ENCODE results near the gene BTBD3. TPM values are rescaled to one million over a fixed set of nuclear protein-coding genes. Genes with fewer than 3 reads are reported as not detected.

BTBD3 gene
- total RNA-seq, 1 donor from 2014 or later, result 134 TPM

DNA sequence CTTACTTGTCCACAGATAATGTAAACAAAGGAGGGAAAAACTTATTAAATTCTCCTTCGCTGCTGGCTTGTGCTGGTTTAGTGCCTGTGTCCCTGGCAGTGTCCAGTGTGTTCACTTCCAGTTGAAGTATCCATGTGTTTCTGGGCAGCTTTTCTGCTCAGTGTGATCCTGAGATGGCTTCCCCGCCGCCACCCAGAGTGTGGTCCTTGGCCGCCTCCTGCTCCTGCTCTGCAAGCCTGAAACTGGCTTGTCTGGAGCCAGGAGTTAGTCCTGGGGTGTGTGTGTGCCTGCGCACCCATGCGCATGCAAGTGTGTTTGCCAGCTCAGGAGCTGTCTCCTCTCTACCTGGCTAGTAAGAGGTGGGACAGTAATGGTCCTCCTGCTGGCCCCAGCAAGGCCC, 7.2 kb downstream of the BTBD3 start:
- TF ChIP-seq, protein P1, sequence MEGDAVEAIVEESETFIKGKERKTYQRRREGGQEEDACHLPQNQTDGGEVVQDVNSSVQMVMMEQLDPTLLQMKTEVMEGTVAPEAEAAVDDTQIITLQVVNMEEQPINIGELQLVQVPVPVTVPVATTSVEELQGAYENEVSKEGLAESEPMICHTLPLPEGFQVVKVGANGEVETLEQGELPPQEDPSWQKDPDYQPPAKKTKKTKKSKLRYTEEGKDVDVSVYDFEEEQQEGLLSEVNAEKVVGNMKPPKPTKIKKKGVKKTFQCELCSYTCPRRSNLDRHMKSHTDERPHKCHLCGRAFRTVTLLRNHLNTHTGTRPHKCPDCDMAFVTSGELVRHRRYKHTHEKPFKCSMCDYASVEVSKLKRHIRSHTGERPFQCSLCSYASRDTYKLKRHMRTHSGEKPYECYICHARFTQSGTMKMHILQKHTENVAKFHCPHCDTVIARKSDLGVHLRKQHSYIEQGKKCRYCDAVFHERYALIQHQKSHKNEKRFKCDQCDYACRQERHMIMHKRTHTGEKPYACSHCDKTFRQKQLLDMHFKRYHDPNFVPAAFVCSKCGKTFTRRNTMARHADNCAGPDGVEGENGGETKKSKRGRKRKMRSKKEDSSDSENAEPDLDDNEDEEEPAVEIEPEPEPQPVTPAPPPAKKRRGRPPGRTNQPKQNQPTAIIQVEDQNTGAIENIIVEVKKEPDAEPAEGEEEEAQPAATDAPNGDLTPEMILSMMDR (conservative IDR thresholded peaks at IDR 0.05), result no peak
- H3K4me3 Mint-ChIP-seq, result no peak overlapping the region
- no peaks in the 10 kb centered on the region for H3K27me3 Mint-ChIP-seq (ENCODE audit: low read depth)
- H3K9me3 Mint-ChIP-seq, result no peaks in the 10 kb centered on the region
- H3K36me3 Mint-ChIP-seq (ENCODE audit: low read depth), result peaks cover 42% of the 10 kb centered on the region
- no peak for DNase-seq (ENCODE audit: low read depth, low spot score)
- H3K4me1 Mint-ChIP-seq, result peaks cover 14% of the 10 kb centered on the region
- H3K27ac Mint-ChIP-seq (ENCODE audit: unreplicated experiment), result no peak overlapping the region

DNA sequence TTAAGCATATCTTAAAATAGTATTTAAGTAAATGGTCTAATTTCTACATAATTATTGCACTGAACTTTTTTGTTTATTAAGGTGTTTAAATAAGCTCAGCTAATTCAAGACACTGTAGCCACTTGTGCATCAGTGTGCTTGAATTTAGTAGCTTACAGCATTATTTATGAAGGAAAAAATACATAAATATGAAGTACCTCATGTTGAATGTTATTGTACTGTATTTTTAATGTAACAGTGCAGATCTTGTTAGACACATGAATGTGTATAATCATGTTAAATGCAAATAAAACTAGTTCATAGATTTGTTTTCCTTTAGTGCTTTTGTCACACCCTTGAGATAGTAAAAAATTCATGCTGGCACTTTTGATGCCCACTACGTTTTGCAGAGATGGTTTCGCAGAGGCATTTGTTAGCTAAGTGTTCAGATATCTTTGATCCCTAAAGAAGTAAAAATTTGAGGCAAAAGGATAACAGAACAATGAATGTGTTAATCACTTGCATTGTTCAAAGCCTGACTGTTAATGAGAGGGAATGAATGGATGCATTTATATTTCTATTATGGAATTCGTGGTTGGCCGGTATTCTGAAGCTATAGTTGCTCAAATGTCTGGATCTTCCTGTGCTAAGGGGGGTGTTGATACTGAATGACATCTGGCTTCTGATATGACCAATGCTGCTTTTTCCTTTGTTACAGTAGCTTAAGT, 8.8 kb downstream of the BTBD3 start:
- Mint-ChIP-seq H3K4me3 (no peak overlapping the region), H3K27me3 (ENCODE audit: low read depth) (no peaks in the 10 kb centered on the region), H3K36me3 (ENCODE audit: low read depth) (peaks cover 46% of the 10 kb centered on the region), H3K4me1 (peaks cover 14% of the 10 kb centered on the region), H3K27ac (ENCODE audit: unreplicated experiment) (no peak overlapping the region), H3K9me3 (no peaks in the 10 kb centered on the region)
- DNase-seq (ENCODE audit: low read depth, low spot score), result no peak
- TF ChIP-seq, protein P1 (conservative IDR thresholded peaks at IDR 0.05), result no peak

DNA sequence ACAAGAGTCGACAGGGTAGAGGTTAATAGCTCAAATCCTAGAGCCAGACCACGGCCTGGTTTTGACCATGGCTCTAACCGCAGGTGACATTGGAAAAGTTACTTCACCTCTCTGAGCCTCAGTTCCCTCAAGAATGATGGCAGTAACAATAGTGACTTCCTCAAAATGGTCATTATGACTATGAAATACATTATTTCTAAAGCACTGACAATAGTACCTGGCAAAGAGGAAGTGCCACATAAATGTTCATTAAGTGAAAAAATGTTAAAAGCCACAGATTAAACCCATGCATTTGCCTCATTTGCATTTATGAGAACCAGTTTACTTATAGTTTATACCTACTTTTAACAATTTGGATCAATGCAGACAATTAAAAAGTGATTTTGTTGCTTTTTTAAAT, 12.3 kb downstream of the BTBD3 start:
- Mint-ChIP-seq H3K4me1 (peaks cover 20% of the 10 kb centered on the region), H3K27me3 (ENCODE audit: low read depth) (no peaks in the 10 kb centered on the region), H3K9me3 (no peaks in the 10 kb centered on the region), H3K4me3 (no peak overlapping the region), H3K36me3 (ENCODE audit: low read depth) (peaks cover 38% of the 10 kb centered on the region), H3K27ac (ENCODE audit: unreplicated experiment) (no peak overlapping the region)
- DNase-seq (ENCODE audit: low read depth, low spot score), result no peak
- TF ChIP-seq, protein P1 (conservative IDR thresholded peaks at IDR 0.05), result no peak

DNA sequence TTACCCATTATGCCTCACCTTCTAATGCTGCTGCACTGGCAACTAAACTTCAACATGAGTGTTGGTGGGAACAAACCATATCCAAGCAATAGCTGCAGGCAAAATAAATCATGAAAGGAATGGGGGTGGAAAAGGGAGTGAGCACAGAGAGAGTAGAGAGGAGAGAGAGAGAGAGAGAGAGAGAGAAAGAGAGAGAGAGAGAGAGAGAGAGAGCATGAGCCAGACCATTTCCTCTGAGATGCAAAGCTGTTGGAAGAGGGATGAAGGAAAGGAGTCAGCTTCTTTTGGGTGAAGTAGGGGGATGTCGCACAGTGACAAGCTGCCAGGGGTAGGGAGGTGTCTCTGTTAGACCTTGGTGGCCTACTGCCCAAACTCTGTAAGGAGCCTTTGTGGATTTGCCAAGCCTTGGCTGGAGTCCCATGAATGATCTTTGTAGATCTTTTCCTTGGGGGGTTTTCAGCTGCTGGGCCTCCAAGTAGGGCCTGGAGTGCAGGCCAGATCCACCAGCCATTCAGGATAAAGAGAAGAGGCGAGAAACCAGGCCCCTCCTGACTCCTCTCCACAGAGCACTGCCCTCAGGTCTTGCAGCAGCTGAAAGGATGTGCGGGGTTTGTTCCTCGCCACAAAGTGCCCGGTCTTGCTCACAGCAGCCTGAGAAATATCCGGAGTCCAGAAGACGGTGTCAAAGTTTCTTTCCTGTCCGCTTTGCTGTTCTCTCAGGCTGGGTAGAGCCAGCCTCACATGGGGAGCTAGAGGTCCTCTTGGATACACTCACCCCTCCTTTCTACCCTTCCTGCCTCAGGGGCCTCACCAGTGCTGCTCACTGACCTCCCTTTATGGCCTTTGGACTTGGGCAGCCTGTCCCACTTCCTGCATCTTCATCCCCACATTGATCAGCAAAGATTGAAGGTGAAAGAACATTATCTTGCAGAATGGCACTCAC, 17.8 kb downstream of the BTBD3 start:
- no peak for DNase-seq (ENCODE audit: low read depth, low spot score)
- H3K27me3 Mint-ChIP-seq (ENCODE audit: low read depth), result no peaks in the 10 kb centered on the region
- no peaks in the 10 kb centered on the region for H3K9me3 Mint-ChIP-seq
- TF ChIP-seq, protein P1 (conservative IDR thresholded peaks at IDR 0.05), result no peak
- peak overlapping the region; percentile 36 for H3K4me3 Mint-ChIP-seq
- peaks cover 14% of the 10 kb centered on the region for H3K36me3 Mint-ChIP-seq (ENCODE audit: low read depth)
- H3K27ac Mint-ChIP-seq (ENCODE audit: unreplicated experiment), result peak overlapping the region; percentile 38
- peaks cover 23% of the 10 kb centered on the region for H3K4me1 Mint-ChIP-seq

DNA sequence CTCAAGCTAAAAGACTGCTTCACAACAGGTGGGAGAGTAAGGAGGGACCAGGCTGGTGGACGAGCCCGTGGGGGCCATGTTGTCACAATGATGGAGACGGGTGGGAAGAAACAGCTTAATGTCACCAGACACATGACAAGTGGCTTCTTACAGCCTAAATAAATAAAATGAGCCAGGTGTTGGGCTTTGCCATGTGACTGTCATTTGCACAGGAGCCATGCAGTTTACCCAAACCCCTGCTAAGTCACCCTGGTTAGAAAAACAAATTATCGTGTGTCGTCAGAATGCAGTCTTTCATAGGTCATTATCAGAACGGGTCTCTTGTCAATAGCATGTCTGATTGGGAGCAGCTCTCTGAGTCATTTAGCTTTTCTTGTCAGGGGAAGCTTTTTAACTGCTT, 18.5 kb downstream of the BTBD3 start:
- TF ChIP-seq, protein P1 (conservative IDR thresholded peaks at IDR 0.05), result no peak
- H3K4me1 Mint-ChIP-seq, result peaks cover 23% of the 10 kb centered on the region
- H3K9me3 Mint-ChIP-seq, result no peaks in the 10 kb centered on the region
- peak overlapping the region; percentile 38 for H3K27ac Mint-ChIP-seq (ENCODE audit: unreplicated experiment)
- no peaks in the 10 kb centered on the region for H3K27me3 Mint-ChIP-seq (ENCODE audit: low read depth)
- no peak for DNase-seq (ENCODE audit: low read depth, low spot score)
- H3K4me3 Mint-ChIP-seq, result no peak overlapping the region
- H3K36me3 Mint-ChIP-seq (ENCODE audit: low read depth), result peaks cover 11% of the 10 kb centered on the region
